Measurements from ENCODE around the gene DTNB. TPM values are rescaled to one million over a fixed set of nuclear protein-coding genes. Genes with fewer than 3 reads are reported as not detected.

DTNB gene
- total and polyA plus RNA-seq, 2 experiments from 2014 or later: 10.3 to 13.9 TPM

DNA sequence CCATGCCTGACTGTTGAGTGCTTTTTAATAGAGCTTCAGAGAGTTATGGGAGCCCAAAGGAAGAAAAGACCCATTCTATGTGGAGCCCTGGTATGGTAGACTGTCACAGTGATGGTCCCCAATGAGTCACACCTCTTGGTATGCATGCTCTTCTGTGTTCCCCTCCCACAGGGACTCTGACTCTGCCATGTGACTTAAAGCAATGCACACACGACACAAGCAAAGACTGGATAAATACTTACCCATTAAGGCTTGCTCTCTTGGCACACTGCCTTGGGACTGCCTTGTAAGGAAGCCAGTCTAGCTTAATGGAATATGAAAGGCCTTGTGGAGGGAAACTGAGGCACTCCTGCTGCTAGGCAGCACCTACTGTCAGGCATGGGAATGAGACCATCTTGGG, 16.7 kb upstream of the DTNB start:
- Histone ChIP-seq H4K20me1 (ENCODE audit: insufficient read depth, poor library complexity, severe bottlenecking) (no peaks in the 10 kb centered on the region), H3K27ac (peak overlapping the region; percentile 12), H2AFZ (no peak overlapping the region), H3K4me1 (ENCODE audit: insufficient read depth) (no peaks in the 10 kb centered on the region), H3K9me3 (ENCODE audit: low read depth) (no peaks in the 10 kb centered on the region), H3K36me3 (replicated peaks; ENCODE audit: insufficient read depth, low read depth) (no peaks in the 10 kb centered on the region), H3K4me3 (no peak overlapping the region), H3K4me2 (no peak overlapping the region), H3K27me3 (no peaks in the 10 kb centered on the region), H3K79me2 (no peaks in the 10 kb centered on the region), H3K9me2 (replicated peaks; ENCODE audit: insufficient read depth) (no peaks in the 10 kb centered on the region)
- WGBS (ENCODE audit: low lambda C conversion rate, missing lambda C conversion rate): 18% methylated on average over 1 of the region's 1 CpG
- peak; percentile 67 for DNase-seq (ENCODE audit: low spot score)
- no peak for TF ChIP-seq EZH2 (IDR thresholded peaks at IDR 0.05; ENCODE audit: borderline replicate concordance)

DNA sequence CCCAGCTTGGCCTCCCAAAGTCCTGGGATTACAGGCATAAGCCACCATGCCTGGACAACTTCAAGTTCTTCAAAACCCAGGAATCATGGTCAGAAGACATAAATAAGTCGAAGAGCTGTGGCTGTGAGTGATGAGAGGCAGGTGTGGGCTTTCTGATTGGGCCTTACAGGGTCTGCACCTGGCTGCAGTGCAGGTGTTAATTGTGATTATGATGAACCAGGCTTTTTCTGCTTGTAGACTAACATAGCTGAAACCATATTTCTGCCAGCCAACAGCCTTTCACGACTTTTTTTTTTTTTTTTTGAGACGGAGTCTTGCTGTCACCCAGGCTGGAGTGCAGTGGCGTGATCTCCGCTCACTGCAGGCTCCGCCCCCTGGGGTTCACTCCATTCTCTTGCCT, 14.9 kb upstream of the DTNB start:
- TF ChIP-seq EZH2phosphoT487 (IDR thresholded peaks at IDR 0.05; ENCODE audit: low read depth, severe bottlenecking, unreplicated experiment) (no peak), EZH2 (IDR thresholded peaks at IDR 0.05; ENCODE audit: borderline replicate concordance) (no peak)
- TF ChIP-seq, protein P1, sequence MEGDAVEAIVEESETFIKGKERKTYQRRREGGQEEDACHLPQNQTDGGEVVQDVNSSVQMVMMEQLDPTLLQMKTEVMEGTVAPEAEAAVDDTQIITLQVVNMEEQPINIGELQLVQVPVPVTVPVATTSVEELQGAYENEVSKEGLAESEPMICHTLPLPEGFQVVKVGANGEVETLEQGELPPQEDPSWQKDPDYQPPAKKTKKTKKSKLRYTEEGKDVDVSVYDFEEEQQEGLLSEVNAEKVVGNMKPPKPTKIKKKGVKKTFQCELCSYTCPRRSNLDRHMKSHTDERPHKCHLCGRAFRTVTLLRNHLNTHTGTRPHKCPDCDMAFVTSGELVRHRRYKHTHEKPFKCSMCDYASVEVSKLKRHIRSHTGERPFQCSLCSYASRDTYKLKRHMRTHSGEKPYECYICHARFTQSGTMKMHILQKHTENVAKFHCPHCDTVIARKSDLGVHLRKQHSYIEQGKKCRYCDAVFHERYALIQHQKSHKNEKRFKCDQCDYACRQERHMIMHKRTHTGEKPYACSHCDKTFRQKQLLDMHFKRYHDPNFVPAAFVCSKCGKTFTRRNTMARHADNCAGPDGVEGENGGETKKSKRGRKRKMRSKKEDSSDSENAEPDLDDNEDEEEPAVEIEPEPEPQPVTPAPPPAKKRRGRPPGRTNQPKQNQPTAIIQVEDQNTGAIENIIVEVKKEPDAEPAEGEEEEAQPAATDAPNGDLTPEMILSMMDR (IDR thresholded peaks at IDR 0.05; ENCODE audit: poor library complexity): no peak
- 95% methylated on average over 6 of the region's 6 CpGs for WGBS (ENCODE audit: low lambda C conversion rate, missing lambda C conversion rate)
- no peak for DNase-seq (ENCODE audit: low spot score)
- Histone ChIP-seq H3K9me3 (ENCODE audit: low read depth) (no peaks in the 10 kb centered on the region), H3K4me2 (no peak overlapping the region), H3K4me3 (no peak overlapping the region), H3K27me3 (no peaks in the 10 kb centered on the region), H3K36me3 (replicated peaks; ENCODE audit: insufficient read depth, low read depth) (no peaks in the 10 kb centered on the region), H4K20me1 (ENCODE audit: insufficient read depth, poor library complexity, severe bottlenecking) (no peaks in the 10 kb centered on the region), H3K27ac (no peak overlapping the region), H3K4me1 (ENCODE audit: insufficient read depth) (no peaks in the 10 kb centered on the region), H3K9me2 (replicated peaks; ENCODE audit: insufficient read depth) (no peaks in the 10 kb centered on the region), H3K79me2 (no peaks in the 10 kb centered on the region), H2AFZ (no peak overlapping the region)

DNA sequence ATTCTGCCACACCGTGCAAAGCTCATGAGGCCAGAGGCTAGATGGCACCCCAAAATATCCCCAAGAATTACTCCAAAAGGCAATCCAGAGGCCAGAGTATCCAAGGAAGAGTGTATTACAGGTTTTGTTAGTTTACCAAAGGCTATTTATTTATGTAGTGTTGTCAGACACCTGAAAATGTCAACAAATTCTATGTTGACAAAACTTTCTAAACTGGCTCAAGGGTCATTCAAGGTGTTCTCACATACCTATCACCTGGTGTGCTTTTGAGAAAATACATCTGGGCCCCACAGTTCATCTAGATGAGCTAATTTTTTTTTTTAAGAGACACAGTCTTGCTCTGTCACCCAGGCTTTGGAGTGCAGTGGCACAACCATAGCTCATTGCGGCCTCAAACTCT, 12.4 kb upstream of the DTNB start:
- Histone ChIP-seq H3K4me1 (ENCODE audit: insufficient read depth) (no peaks in the 10 kb centered on the region), H2AFZ (no peak overlapping the region), H3K9me3 (ENCODE audit: low read depth) (no peaks in the 10 kb centered on the region), H3K27me3 (no peaks in the 10 kb centered on the region), H4K20me1 (ENCODE audit: insufficient read depth, poor library complexity, severe bottlenecking) (no peaks in the 10 kb centered on the region), H3K4me2 (no peak overlapping the region), H3K79me2 (no peaks in the 10 kb centered on the region), H3K36me3 (replicated peaks; ENCODE audit: insufficient read depth, low read depth) (no peaks in the 10 kb centered on the region), H3K9me2 (replicated peaks; ENCODE audit: insufficient read depth) (no peaks in the 10 kb centered on the region), H3K4me3 (no peak overlapping the region), H3K27ac (no peak overlapping the region)
- TF ChIP-seq EZH2 (IDR thresholded peaks at IDR 0.05; ENCODE audit: borderline replicate concordance): no peak
- WGBS (ENCODE audit: low lambda C conversion rate, missing lambda C conversion rate): 93% methylated on average over 2 of the region's 2 CpGs
- no peak for DNase-seq (ENCODE audit: low spot score)

DNA sequence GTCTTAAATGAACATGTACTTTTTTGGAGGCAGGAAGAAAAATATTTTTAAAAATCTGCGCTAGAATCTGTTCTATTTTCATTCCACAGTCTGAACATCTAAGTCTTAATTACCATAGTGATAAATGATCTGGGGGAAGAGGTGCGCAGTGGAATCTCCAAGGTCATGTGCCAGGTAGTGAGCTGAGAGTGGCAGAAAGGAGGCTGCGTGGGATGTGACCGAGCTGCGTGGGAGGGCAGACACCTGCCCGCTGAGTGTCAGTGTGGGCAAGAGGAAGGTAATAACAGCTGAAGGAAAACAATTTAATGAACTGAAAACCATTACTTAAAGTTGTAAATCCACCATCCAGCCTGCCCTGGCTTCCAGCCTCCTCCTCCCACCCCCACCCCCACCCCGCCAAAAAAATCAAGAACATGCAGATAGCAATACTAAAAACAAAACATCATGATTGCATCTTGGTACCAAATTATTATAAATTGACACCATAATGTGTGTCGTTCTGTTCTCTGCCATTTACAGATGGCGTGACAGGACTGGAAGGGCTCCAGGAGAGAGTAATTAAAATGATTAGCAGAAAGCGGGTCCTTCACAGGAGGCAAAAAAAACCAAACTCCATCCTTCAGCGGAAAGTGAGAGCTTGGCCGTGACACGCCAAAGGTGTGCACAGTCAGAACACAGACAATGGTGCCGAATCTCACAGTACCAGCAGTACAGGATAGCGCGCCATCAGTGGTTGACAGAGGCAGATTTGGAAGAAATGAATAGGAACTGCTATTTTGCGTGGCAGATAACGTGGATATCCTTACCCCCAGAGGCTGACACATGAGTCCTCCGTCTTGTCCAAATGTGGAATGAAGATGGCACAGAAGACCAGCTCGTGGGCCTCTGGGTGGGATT, 11.4 kb upstream of the DTNB start:
- no peaks in the 10 kb centered on the region for H3K79me2 ChIP-seq
- no peaks in the 10 kb centered on the region for H3K27me3 ChIP-seq
- no peaks in the 10 kb centered on the region for H3K36me3 ChIP-seq (replicated peaks; ENCODE audit: insufficient read depth, low read depth)
- no peak overlapping the region for H2AFZ ChIP-seq
- no peaks in the 10 kb centered on the region for H3K4me1 ChIP-seq (ENCODE audit: insufficient read depth)
- H3K4me3 ChIP-seq: no peak overlapping the region
- no peaks in the 10 kb centered on the region for H3K9me3 ChIP-seq (ENCODE audit: low read depth)
- no peaks in the 10 kb centered on the region for H3K9me2 ChIP-seq (replicated peaks; ENCODE audit: insufficient read depth)
- no peak overlapping the region for H3K27ac ChIP-seq
- H3K4me2 ChIP-seq: no peak overlapping the region
- WGBS (ENCODE audit: low lambda C conversion rate, missing lambda C conversion rate): 86% methylated on average over 20 of the region's 20 CpGs
- DNase-seq (ENCODE audit: low spot score): no peak
- no peaks in the 10 kb centered on the region for H4K20me1 ChIP-seq (ENCODE audit: insufficient read depth, poor library complexity, severe bottlenecking)
- TF ChIP-seq, protein P1 (IDR thresholded peaks at IDR 0.05; ENCODE audit: poor library complexity): no peak
- TF ChIP-seq EZH2 (IDR thresholded peaks at IDR 0.05; ENCODE audit: borderline replicate concordance) (no peak), EZH2phosphoT487 (IDR thresholded peaks at IDR 0.05; ENCODE audit: low read depth, severe bottlenecking, unreplicated experiment) (no peak)
